Measurements from ENCODE around the gene MTCL1.

The MTCL1 gene

DNA sequence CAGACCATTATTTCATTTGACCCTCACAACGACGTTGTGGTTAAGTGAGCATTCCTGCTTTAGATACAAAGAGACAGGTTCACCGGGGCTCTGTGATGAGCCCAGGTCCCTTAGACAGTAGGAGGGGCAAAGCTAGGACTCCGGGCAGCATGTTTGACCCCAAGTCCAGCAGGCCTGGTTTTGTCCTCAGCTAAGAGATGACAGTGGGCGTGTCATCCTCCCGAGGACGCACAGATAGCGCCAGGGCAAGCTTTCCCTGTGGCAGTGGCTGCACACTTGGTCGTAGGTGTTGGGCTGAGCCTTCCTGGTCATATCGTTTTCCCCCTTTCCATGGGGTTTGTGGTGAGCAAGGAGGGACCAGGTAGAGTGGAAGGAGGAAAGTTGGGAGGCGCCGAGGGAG, 76.3 kb downstream of the MTCL1 start:
- Histone ChIP-seq H3K79me2 (ENCODE audit: insufficient read depth, low read length) (no peaks in the 10 kb centered on the region), H2AFZ (ENCODE audit: low read length) (no peak overlapping the region), H3K9ac (ENCODE audit: low read depth, low read length, poor library complexity, severe bottlenecking) (no peak overlapping the region), H4K20me1 (ENCODE audit: insufficient read depth, low read length, poor library complexity, severe bottlenecking) (no peaks in the 10 kb centered on the region), H3F3A (ENCODE audit: low read depth) (no peaks in the 10 kb centered on the region), H3K9me3 (ENCODE audit: insufficient read depth, low read depth, low read length) (no peaks in the 10 kb centered on the region), H3K36me3 (ENCODE audit: insufficient read depth, low read length) (peaks cover 15% of the 10 kb centered on the region; the same call in 1 of the 2 replicates), H3K9me2 (replicated peaks; ENCODE audit: low read depth, low read length) (no peaks in the 10 kb centered on the region), H3K4me1 (ENCODE audit: insufficient read depth, low read length, poor library complexity, severe bottlenecking) (no peaks in the 10 kb centered on the region), H3K27me3 (ENCODE audit: insufficient read depth, low read length, poor library complexity, severe bottlenecking) (no peaks in the 10 kb centered on the region), H3K4me3 (ENCODE audit: low read length, poor library complexity, severe bottlenecking) (no peak overlapping the region), H3K4me2 (ENCODE audit: low read depth, low read length, poor library complexity, severe bottlenecking) (no peak overlapping the region)
- TF ChIP-seq CTCF (conservative IDR thresholded peaks at IDR 0.05; ENCODE audit: low read length) (no peak), EZH2phosphoT487 (IDR thresholded peaks at IDR 0.05; ENCODE audit: borderline replicate concordance) (no peak)

- no peaks in the 10 kb centered on the region for H3K27me3 ChIP-seq (ENCODE audit: insufficient read depth, low read length, poor library complexity, severe bottlenecking)
- no peaks in the 10 kb centered on the region for H4K20me1 ChIP-seq (ENCODE audit: insufficient read depth, low read length, poor library complexity, severe bottlenecking)
- TF ChIP-seq CTCF (conservative IDR thresholded peaks at IDR 0.05; ENCODE audit: low read length): no peak
- TF ChIP-seq EZH2phosphoT487 (IDR thresholded peaks at IDR 0.05; ENCODE audit: borderline replicate concordance): no peak
- no peaks in the 10 kb centered on the region for H3K9me3 ChIP-seq (ENCODE audit: insufficient read depth, low read depth, low read length)
- H3K4me1 ChIP-seq (ENCODE audit: insufficient read depth, low read length, poor library complexity, severe bottlenecking): no peaks in the 10 kb centered on the region
- no peak overlapping the region for H3K4me3 ChIP-seq (ENCODE audit: low read length, poor library complexity, severe bottlenecking)
- no peaks in the 10 kb centered on the region for H3K79me2 ChIP-seq (ENCODE audit: insufficient read depth, low read length)
- no peaks in the 10 kb centered on the region for H3F3A ChIP-seq (ENCODE audit: low read depth)
- H3K36me3 ChIP-seq (ENCODE audit: insufficient read depth, low read length): peaks cover 15% of the 10 kb centered on the region; the same call in 1 of the 2 replicates
- no peak overlapping the region for H3K9ac ChIP-seq (ENCODE audit: low read depth, low read length, poor library complexity, severe bottlenecking)
- no peak overlapping the region for H3K4me2 ChIP-seq (ENCODE audit: low read depth, low read length, poor library complexity, severe bottlenecking)
- no peaks in the 10 kb centered on the region for H3K9me2 ChIP-seq (replicated peaks; ENCODE audit: low read depth, low read length)
- no peak overlapping the region for H2AFZ ChIP-seq (ENCODE audit: low read length)
Observed at GRCh38 chr18:8783335-8783993, 78.1 kb downstream of the MTCL1 start.

DNA sequence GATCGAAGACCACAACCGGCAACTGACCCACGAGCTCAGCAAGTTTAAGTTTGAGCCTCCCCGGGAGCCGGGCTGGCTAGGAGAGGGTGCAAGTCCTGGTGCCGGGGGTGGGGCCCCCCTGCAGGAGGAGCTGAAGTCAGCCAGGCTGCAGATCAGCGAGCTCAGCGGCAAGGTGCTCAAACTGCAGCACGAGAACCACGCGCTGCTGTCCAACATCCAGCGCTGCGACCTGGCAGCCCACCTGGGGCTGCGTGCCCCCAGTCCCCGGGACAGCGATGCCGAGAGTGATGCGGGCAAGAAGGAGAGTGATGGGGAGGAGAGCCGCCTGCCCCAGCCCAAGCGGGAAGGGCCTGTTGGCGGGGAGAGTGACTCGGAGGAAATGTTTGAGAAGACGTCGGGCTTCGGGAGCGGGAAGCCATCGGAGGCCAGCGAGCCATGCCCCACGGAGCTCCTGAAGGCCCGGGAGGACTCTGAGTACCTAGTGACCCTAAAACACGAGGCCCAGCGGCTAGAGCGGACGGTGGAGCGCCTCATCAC, 78.7 kb downstream of the MTCL1 start:
- no peaks in the 10 kb centered on the region for H3K79me2 ChIP-seq (ENCODE audit: insufficient read depth, low read length)
- no peak overlapping the region for H3K9ac ChIP-seq (ENCODE audit: low read depth, low read length, poor library complexity, severe bottlenecking)
- no peaks in the 10 kb centered on the region for H3K27me3 ChIP-seq (ENCODE audit: insufficient read depth, low read length, poor library complexity, severe bottlenecking)
- H2AFZ ChIP-seq (ENCODE audit: low read length): no peak overlapping the region
- H3K9me3 ChIP-seq (ENCODE audit: insufficient read depth, low read depth, low read length): no peaks in the 10 kb centered on the region
- no peaks in the 10 kb centered on the region for H3F3A ChIP-seq (ENCODE audit: low read depth)
- TF ChIP-seq EZH2phosphoT487 (IDR thresholded peaks at IDR 0.05; ENCODE audit: borderline replicate concordance): no peak
- TF ChIP-seq CTCF (conservative IDR thresholded peaks at IDR 0.05; ENCODE audit: low read length): no peak
- peaks cover 15% of the 10 kb centered on the region; the same call in 1 of the 2 replicates for H3K36me3 ChIP-seq (ENCODE audit: insufficient read depth, low read length)
- H3K9me2 ChIP-seq (replicated peaks; ENCODE audit: low read depth, low read length): no peaks in the 10 kb centered on the region
- H3K4me2 ChIP-seq (ENCODE audit: low read depth, low read length, poor library complexity, severe bottlenecking): no peak overlapping the region
- no peaks in the 10 kb centered on the region for H3K4me1 ChIP-seq (ENCODE audit: insufficient read depth, low read length, poor library complexity, severe bottlenecking)
- H4K20me1 ChIP-seq (ENCODE audit: insufficient read depth, low read length, poor library complexity, severe bottlenecking): no peaks in the 10 kb centered on the region
- H3K4me3 ChIP-seq (ENCODE audit: low read length, poor library complexity, severe bottlenecking): no peak overlapping the region

All from Loucy (cell line).